SK-N-SH (cell line): Measurements from ENCODE around the gene EIF5.

Experiments
- GATA2 ChIP-seq: sonication (generic); formaldehyde crosslinking; IDR thresholded peaks from 2 replicates; pipeline ENCODE4 v1.5.0; 2020; ENCODE audit warnings: mild to moderate bottlenecking, missing genetic modification reagents
- IRF3 ChIP-seq: fragments of 150-350 bp; IDR thresholded peaks from 2 replicates; pipeline ENCODE4 v1.6.1; 2016; ENCODE audit warnings: mild to moderate bottlenecking, low read depth, low read length
- NFIC ChIP-seq: IDR thresholded peaks from 2 replicates; pipeline ENCODE4 v1.4.0; 2012; ENCODE audit warnings: borderline replicate concordance
- NRF1 ChIP-seq: IDR thresholded peaks from 2 replicates; pipeline ENCODE4 v1.6.1; 2012; ENCODE audit warnings: low read depth, mild to moderate bottlenecking, low read length
- REST ChIP-seq: IDR thresholded peaks from 2 replicates; pipeline ENCODE4 v1.6.1; 2012; ENCODE audit warnings: mild to moderate bottlenecking, low read depth, low read length, moderate library complexity
- TF ChIP-seq, protein P1 (sequence below): IDR thresholded peaks from 2 replicates; pipeline ENCODE4 v1.4.0; 2012; ENCODE audit warnings: low read depth, borderline replicate concordance
- TF ChIP-seq, protein P2 (sequence below): fragments of 200-600 bp; sonication (generic); IDR thresholded peaks from 2 replicates; pipeline ENCODE4 v1.6.1; 2017; ENCODE audit warnings: antibody characterized with exemption, mild to moderate bottlenecking, moderate library complexity

- TF ChIP-seq NRF1 (no peak), IRF3 (no peak), NFIC (no peak), GATA2 (no peak), REST (no peak)
- TF ChIP-seq, protein P1, sequence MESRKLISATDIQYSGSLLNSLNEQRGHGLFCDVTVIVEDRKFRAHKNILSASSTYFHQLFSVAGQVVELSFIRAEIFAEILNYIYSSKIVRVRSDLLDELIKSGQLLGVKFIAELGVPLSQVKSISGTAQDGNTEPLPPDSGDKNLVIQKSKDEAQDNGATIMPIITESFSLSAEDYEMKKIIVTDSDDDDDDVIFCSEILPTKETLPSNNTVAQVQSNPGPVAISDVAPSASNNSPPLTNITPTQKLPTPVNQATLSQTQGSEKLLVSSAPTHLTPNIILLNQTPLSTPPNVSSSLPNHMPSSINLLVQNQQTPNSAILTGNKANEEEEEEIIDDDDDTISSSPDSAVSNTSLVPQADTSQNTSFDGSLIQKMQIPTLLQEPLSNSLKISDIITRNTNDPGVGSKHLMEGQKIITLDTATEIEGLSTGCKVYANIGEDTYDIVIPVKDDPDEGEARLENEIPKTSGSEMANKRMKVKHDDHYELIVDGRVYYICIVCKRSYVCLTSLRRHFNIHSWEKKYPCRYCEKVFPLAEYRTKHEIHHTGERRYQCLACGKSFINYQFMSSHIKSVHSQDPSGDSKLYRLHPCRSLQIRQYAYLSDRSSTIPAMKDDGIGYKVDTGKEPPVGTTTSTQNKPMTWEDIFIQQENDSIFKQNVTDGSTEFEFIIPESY: no peak
- TF ChIP-seq, protein P2, sequence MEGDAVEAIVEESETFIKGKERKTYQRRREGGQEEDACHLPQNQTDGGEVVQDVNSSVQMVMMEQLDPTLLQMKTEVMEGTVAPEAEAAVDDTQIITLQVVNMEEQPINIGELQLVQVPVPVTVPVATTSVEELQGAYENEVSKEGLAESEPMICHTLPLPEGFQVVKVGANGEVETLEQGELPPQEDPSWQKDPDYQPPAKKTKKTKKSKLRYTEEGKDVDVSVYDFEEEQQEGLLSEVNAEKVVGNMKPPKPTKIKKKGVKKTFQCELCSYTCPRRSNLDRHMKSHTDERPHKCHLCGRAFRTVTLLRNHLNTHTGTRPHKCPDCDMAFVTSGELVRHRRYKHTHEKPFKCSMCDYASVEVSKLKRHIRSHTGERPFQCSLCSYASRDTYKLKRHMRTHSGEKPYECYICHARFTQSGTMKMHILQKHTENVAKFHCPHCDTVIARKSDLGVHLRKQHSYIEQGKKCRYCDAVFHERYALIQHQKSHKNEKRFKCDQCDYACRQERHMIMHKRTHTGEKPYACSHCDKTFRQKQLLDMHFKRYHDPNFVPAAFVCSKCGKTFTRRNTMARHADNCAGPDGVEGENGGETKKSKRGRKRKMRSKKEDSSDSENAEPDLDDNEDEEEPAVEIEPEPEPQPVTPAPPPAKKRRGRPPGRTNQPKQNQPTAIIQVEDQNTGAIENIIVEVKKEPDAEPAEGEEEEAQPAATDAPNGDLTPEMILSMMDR: no peak
These were observed 19.4 kb upstream of the EIF5 start for GRCh38 chr14:103314496-103315277.
